ENCODE results near the gene GH1. TPM values are rescaled to one million over a fixed set of nuclear protein-coding genes. Genes with fewer than 3 reads are reported as not detected.
"Not testable (repeated sequence)": the region's sequence is repeated elsewhere in the genome, so short reads cannot be mapped to it uniquely, and the experiment has no call there.

The GH1 gene
- total and polyA plus RNA-seq, 2 experiments from 2014 or later: not detected

DNA sequence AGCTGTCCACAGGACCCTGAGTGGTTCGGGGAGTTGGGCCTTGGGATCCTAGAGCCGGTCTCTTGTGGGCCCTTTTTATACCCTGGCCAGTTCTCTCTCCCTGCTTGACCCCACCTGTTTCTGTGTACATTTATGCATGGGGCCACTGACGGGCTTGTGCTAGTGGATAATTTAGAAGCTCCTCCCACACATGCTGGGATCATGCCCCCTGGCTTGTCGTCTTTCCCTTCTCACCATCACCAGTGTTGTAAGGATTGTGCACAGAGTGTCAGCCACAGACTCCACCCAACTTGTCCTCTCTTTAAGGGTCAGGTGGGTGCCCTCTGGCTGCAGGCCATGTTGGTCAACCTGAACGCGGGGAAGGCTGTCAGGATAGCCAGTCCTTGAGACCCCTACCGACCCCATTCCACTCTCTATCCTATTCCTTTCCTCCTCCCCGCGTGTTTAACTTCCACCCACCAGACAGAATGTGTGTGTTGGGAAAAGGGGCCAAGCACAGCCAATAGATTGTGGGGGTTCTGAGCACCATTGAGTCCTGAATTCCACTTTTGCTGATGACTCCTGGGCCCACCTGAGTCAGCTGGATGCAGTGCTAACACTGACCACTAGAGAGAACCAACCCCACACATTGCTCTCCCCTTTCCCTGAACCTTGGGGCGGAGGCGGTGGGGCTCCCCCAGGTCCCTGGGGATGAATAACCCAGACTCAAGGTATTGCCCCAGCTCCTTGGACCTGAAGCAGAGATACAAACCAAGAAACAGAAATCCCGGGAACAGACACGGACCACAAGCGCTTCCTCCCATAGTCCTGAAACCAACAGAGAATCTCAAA is 21.9 kb downstream of the GH1 start, which contains the start of gene CSH1:
Gene CSH1 (minus strand): TSS at position 51 of the 831 bp plus-strand sequence. CDS start 63 bp downstream, outside the sequence.
- not testable (repeated sequence) for H3K4me2 ChIP-seq
- WGBS (ENCODE audit: low lambda C conversion rate, missing lambda C conversion rate): 92% methylated on average over 9 of the region's 14 CpGs

DNA sequence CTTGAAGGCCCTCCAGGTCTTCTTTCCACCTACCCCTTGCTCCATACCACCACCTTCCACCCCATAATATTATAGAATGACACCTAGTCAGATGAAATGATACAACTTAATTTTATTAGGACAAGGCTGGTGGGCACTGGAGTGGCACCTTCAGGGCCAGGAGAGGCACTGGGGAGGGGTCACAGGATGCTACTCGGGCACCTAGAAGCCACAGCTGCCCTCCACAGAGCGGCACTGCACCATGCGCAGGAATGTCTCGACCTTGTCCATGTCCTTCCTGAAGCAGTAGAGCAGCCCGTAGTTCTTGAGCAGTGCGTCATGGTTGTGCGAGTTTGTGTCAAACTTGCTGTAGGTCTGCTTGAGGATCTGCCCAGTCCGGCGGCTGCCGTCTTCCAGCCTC is 23.8 kb downstream of the GH1 start:
- H3K9me3 ChIP-seq (ENCODE audit: low read depth); H2AFZ ChIP-seq; H3K4me2 ChIP-seq; H3K27me3 ChIP-seq; H3K36me3 ChIP-seq (replicated peaks; ENCODE audit: insufficient read depth, low read depth); H4K20me1 ChIP-seq (ENCODE audit: insufficient read depth, poor library complexity, severe bottlenecking); H3K4me1 ChIP-seq (ENCODE audit: insufficient read depth); H3K4me3 ChIP-seq; H3K27ac ChIP-seq; H3K9me2 ChIP-seq (replicated peaks; ENCODE audit: insufficient read depth); DNase-seq (ENCODE audit: low spot score); H3K79me2 ChIP-seq: not testable (repeated sequence)
- WGBS (ENCODE audit: low lambda C conversion rate, missing lambda C conversion rate): 93% methylated on average over 8 of the region's 10 CpGs

More for the DNA sequence above, 21.9 kb downstream of the GH1 start, which contains the start of gene CSH1:
- not testable (repeated sequence) for H3K27ac ChIP-seq; H3K4me3 ChIP-seq; H3K36me3 ChIP-seq (replicated peaks; ENCODE audit: insufficient read depth, low read depth); H3K9me2 ChIP-seq (replicated peaks; ENCODE audit: insufficient read depth); DNase-seq (ENCODE audit: low spot score); H3K79me2 ChIP-seq; H3K9me3 ChIP-seq (ENCODE audit: low read depth); H3K27me3 ChIP-seq; H2AFZ ChIP-seq; H4K20me1 ChIP-seq (ENCODE audit: insufficient read depth, poor library complexity, severe bottlenecking); H3K4me1 ChIP-seq (ENCODE audit: insufficient read depth)

DNA sequence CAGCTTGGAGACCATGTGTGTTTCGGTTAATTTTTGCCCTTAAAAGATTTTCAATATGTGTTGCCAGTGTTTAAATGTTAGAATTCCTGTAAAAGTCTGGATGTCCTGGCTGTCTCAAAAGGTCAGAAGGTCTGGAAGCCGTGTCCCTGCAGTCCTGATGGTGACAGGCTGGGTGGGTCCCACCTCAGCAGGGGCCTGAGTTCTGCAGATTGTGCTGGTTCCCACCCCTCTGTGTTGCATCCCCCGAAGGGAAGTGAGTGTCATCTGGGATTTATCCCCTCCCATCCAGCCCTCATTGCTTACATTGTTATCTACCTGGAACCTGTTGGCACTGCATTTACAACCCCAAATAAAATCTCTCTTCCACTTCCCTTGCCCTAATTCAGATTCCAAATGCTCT is 24.6 kb downstream of the GH1 start:
- not testable (repeated sequence) for H2AFZ ChIP-seq; H3K4me2 ChIP-seq; H3K27ac ChIP-seq; DNase-seq (ENCODE audit: low spot score); H3K9me2 ChIP-seq (replicated peaks; ENCODE audit: insufficient read depth); H3K79me2 ChIP-seq; H3K36me3 ChIP-seq (replicated peaks; ENCODE audit: insufficient read depth, low read depth); H4K20me1 ChIP-seq (ENCODE audit: insufficient read depth, poor library complexity, severe bottlenecking); H3K9me3 ChIP-seq (ENCODE audit: low read depth); H3K4me3 ChIP-seq; H3K27me3 ChIP-seq; H3K4me1 ChIP-seq (ENCODE audit: insufficient read depth)
- 67% methylated on average over 3 of the region's 3 CpGs for WGBS (ENCODE audit: low lambda C conversion rate, missing lambda C conversion rate)

DNA sequence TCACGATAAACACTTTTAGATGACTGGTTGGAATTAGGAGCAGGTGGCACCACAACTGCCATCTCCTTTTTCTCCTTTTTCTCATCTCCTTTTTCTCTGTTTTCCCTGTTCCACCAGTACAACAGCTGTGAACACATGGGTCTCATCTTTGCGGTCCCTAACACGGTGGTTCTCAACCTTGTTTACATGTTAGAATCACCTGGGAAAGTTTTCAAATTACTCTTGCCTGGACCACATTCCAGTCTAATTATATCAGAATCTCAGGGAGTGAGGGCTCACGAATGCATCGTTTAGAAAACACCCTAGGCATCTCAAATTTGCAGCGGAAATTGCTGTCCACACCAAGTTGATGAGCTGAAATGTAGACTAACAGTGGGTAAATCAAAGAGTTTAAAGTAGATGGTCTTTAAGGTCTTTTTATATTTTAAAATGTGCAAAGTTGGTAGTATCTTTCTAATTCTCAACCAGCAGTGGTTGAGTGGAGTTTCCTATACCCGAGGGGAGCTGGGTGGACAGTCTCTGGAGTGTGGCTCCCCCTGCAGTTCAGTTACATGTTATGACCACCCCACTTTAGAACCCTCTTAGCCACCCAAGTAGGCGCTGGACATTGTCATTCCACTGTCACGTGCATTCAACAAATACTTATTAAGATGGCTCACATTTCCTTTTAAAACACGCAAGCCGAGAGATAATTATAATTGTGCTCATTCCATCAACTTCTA is 26.2 kb downstream of the GH1 start:
- 55% methylated on average over 11 of the region's 11 CpGs for WGBS (ENCODE audit: low lambda C conversion rate, missing lambda C conversion rate)

More for the DNA sequence above, 26.2 kb downstream of the GH1 start:
- H3K9me2 ChIP-seq (replicated peaks; ENCODE audit: insufficient read depth); H3K4me3 ChIP-seq; DNase-seq (ENCODE audit: low spot score); H3K4me1 ChIP-seq (ENCODE audit: insufficient read depth); H4K20me1 ChIP-seq (ENCODE audit: insufficient read depth, poor library complexity, severe bottlenecking); H3K27ac ChIP-seq; H3K79me2 ChIP-seq; H3K4me2 ChIP-seq; H3K9me3 ChIP-seq (ENCODE audit: low read depth); H3K36me3 ChIP-seq (replicated peaks; ENCODE audit: insufficient read depth, low read depth); H2AFZ ChIP-seq; H3K27me3 ChIP-seq: not testable (repeated sequence)
- TF ChIP-seq, protein P1, sequence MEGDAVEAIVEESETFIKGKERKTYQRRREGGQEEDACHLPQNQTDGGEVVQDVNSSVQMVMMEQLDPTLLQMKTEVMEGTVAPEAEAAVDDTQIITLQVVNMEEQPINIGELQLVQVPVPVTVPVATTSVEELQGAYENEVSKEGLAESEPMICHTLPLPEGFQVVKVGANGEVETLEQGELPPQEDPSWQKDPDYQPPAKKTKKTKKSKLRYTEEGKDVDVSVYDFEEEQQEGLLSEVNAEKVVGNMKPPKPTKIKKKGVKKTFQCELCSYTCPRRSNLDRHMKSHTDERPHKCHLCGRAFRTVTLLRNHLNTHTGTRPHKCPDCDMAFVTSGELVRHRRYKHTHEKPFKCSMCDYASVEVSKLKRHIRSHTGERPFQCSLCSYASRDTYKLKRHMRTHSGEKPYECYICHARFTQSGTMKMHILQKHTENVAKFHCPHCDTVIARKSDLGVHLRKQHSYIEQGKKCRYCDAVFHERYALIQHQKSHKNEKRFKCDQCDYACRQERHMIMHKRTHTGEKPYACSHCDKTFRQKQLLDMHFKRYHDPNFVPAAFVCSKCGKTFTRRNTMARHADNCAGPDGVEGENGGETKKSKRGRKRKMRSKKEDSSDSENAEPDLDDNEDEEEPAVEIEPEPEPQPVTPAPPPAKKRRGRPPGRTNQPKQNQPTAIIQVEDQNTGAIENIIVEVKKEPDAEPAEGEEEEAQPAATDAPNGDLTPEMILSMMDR (IDR thresholded peaks at IDR 0.05; ENCODE audit: poor library complexity): peak; percentile 25
